ENCODE results near the gene PLEKHJ1.

GRCh38 chr19:2261438-2262172, 25.5 kb upstream of the PLEKHJ1 start:
- TF ChIP-seq CTCF (IDR thresholded peaks at IDR 0.05) (peak; percentile 45), MAX (IDR thresholded peaks at IDR 0.05) (no peak), CEBPB (IDR thresholded peaks at IDR 0.05) (no peak), POLR2A (IDR thresholded peaks at IDR 0.05; ENCODE audit: low read length) (no peak), ZFP36 (IDR thresholded peaks at IDR 0.05; ENCODE audit: borderline replicate concordance, partially characterized antibody) (no peak), RAD21 (conservative IDR thresholded peaks at IDR 0.05 in 1 of 2, IDR thresholded peaks at IDR 0.05 in 1 of 2) (peak in 1 of 2 experiments; percentile 28; a peak in 1 of 5 replicates), EHF (CRISPR knock-in tag; IDR thresholded peaks at IDR 0.05) (no peak), ELK1 (IDR thresholded peaks at IDR 0.05; ENCODE audit: low read depth, low read length) (no peak), SMC3 (IDR thresholded peaks at IDR 0.05) (no peak), HDAC2 (IDR thresholded peaks at IDR 0.05) (no peak), CHD2 (IDR thresholded peaks at IDR 0.05; ENCODE audit: low read length, partially characterized antibody) (no peak)

All from A549 (cell line).